ENCODE results near the gene EIF1AD. TPM values are rescaled to one million over a fixed set of nuclear protein-coding genes. Genes with fewer than 3 reads are reported as not detected.
"Not testable (repeated sequence)": the region's sequence is repeated elsewhere in the genome, so short reads cannot be mapped to it uniquely, and the experiment has no call there.

Gene EIF1AD
- total RNA-seq, 1 donor from 2014 or later: 34.9 TPM

DNA sequence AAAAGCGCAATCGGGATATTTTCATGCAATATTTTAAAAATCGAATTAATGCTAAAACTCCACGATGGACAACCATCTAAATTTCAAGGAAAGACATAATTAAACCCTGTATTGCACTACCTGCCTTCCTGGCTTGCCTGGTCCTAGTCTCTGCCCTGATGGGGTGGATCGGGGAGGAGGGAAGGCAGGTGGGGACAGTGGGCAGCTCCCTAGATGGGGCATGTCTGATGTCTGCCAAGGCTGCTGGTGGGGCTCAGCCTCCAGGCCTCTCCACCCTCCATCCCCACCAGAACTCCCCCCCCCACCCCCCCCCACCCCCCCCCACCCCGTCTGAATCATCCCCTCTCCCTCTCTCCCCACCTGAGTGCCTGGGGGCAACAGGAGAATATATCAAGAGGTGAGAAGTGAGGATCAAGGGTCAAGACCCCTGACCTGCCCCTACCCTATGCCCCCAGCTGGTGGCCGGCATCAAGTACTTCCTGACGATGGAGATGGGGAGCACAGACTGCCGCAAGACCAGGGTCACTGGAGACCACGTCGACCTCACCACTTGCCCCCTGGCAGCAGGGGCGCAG is 10.5 kb upstream of the EIF1AD start:
- no peak for DNase-seq (ENCODE audit: low spot score)
- H3K27ac Mint-ChIP-seq (ENCODE audit: unreplicated experiment): no peak overlapping the region
- H3K27me3 Mint-ChIP-seq (ENCODE audit: unreplicated experiment): peaks cover 16% of the 10 kb centered on the region
- H3K36me3 Mint-ChIP-seq (ENCODE audit: low read depth, unreplicated experiment): peaks cover 4% of the 10 kb centered on the region
- peaks cover 12% of the 10 kb centered on the region for H3K4me1 Mint-ChIP-seq (ENCODE audit: unreplicated experiment)
- H3K9me3 Mint-ChIP-seq (ENCODE audit: unreplicated experiment): no peaks in the 10 kb centered on the region
- TF ChIP-seq, protein P1, sequence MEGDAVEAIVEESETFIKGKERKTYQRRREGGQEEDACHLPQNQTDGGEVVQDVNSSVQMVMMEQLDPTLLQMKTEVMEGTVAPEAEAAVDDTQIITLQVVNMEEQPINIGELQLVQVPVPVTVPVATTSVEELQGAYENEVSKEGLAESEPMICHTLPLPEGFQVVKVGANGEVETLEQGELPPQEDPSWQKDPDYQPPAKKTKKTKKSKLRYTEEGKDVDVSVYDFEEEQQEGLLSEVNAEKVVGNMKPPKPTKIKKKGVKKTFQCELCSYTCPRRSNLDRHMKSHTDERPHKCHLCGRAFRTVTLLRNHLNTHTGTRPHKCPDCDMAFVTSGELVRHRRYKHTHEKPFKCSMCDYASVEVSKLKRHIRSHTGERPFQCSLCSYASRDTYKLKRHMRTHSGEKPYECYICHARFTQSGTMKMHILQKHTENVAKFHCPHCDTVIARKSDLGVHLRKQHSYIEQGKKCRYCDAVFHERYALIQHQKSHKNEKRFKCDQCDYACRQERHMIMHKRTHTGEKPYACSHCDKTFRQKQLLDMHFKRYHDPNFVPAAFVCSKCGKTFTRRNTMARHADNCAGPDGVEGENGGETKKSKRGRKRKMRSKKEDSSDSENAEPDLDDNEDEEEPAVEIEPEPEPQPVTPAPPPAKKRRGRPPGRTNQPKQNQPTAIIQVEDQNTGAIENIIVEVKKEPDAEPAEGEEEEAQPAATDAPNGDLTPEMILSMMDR (IDR thresholded peaks at IDR 0.05; ENCODE audit: unreplicated experiment): no peak
- H3K4me3 Mint-ChIP-seq (ENCODE audit: unreplicated experiment): no peak overlapping the region

DNA sequence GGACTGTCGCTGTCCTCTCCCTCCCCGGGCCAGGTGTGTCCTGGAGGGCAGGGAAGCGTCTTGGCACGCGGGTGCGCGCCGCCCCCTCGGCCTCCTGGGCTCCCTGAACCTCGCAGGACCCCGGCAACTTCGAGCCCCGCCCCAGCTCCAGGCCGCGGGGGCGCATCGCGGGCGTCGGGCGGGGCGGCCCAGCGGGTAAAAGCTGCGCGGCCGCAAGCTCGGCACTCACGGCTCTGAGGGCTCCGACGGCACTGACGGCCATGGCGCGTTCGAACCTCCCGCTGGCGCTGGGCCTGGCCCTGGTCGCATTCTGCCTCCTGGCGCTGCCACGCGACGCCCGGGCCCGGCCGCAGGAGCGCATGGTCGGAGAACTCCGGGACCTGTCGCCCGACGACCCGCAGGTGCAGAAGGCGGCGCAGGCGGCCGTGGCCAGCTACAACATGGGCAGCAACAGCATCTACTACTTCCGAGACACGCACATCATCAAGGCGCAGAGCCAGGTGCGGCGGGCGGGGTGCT is 9.9 kb upstream of the EIF1AD start, which contains the start of gene CST6:
CST6 (plus strand) TSS at position 224 of the 519 bp plus-strand sequence; CDS start at position 261, 37 bp downstream.
- peaks cover 12% of the 10 kb centered on the region for H3K4me1 Mint-ChIP-seq (ENCODE audit: unreplicated experiment)

DNA sequence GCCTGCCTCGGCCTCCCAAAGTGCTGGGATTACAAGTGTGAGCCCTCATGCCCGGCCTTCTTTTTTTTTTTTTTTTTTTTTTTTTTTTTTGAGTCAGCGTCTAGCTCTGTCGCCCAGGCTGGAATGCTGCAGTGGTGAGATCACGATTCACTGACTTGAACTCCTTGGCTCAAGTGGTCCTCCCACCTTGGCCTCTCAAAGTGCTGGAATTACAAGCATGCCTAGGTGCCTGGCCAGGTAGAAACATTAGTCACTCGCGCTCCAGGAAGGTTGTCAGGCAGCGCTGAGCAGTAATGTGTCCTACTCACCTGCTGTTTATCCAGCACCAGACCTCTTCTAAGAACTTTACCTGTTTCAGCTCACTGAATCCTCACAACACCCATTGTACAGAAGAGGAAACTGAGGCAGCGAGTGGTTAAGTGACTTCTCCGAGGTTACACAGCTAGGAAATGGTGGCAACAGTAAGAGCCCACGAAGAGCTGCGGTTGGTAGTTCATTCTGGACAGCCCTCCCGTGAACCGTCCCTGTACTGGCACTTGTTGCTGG is 9.4 kb upstream of the EIF1AD start:
- Mint-ChIP-seq H3K4me3 (ENCODE audit: unreplicated experiment) (no peak overlapping the region), H3K27ac (ENCODE audit: unreplicated experiment) (no peak overlapping the region), H3K9me3 (ENCODE audit: unreplicated experiment) (no peaks in the 10 kb centered on the region), H3K36me3 (ENCODE audit: low read depth, unreplicated experiment) (peaks cover 4% of the 10 kb centered on the region), H3K4me1 (ENCODE audit: unreplicated experiment) (peaks cover 12% of the 10 kb centered on the region), H3K27me3 (ENCODE audit: unreplicated experiment) (peaks cover 13% of the 10 kb centered on the region)
- no peak for DNase-seq (ENCODE audit: low spot score)
- TF ChIP-seq, protein P1 (IDR thresholded peaks at IDR 0.05; ENCODE audit: unreplicated experiment): no peak

More for the DNA sequence above, 9.9 kb upstream of the EIF1AD start, which contains the start of gene CST6:
- TF ChIP-seq, protein P1 (IDR thresholded peaks at IDR 0.05; ENCODE audit: unreplicated experiment): no peak
- no peak for DNase-seq (ENCODE audit: low spot score)
- H3K9me3 Mint-ChIP-seq (ENCODE audit: unreplicated experiment): no peaks in the 10 kb centered on the region
- H3K27ac Mint-ChIP-seq (ENCODE audit: unreplicated experiment): no peak within 1 kb of the TSS
- no peak within 1 kb of the TSS for H3K4me3 Mint-ChIP-seq (ENCODE audit: unreplicated experiment)
- peaks cover 4% of the 10 kb centered on the region for H3K36me3 Mint-ChIP-seq (ENCODE audit: low read depth, unreplicated experiment)
- peaks cover 16% of the 10 kb centered on the region for H3K27me3 Mint-ChIP-seq (ENCODE audit: unreplicated experiment)

DNA sequence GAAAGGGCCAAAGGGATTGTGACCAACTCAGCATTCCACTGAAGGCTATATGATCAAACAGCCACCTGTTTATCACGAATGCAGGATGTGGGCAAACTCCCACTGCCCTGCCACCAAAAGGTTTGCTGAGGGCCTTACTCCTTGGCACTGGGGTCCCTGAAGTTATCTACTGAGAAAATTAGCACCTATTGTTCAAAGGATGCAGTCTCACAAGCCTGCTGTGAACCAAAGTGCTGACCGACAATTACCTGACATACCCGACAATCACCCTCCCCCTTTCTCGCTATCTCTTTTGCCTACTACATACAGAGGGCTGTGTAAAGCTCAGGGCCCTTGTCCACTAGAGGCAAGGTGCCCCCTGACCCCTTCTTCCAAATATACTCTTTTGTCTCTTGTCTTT is 8.1 kb upstream of the EIF1AD start:
- H3K27ac Mint-ChIP-seq (ENCODE audit: unreplicated experiment): peak overlapping the region; percentile 42
- H3K9me3 Mint-ChIP-seq (ENCODE audit: unreplicated experiment); DNase-seq (ENCODE audit: low spot score); H3K36me3 Mint-ChIP-seq (ENCODE audit: low read depth, unreplicated experiment): not testable (repeated sequence)
- peaks cover 13% of the 10 kb centered on the region for H3K27me3 Mint-ChIP-seq (ENCODE audit: unreplicated experiment)
- H3K4me1 Mint-ChIP-seq (ENCODE audit: unreplicated experiment): peaks cover 12% of the 10 kb centered on the region
- peak overlapping the region; percentile 42 for H3K4me3 Mint-ChIP-seq (ENCODE audit: unreplicated experiment)

DNA sequence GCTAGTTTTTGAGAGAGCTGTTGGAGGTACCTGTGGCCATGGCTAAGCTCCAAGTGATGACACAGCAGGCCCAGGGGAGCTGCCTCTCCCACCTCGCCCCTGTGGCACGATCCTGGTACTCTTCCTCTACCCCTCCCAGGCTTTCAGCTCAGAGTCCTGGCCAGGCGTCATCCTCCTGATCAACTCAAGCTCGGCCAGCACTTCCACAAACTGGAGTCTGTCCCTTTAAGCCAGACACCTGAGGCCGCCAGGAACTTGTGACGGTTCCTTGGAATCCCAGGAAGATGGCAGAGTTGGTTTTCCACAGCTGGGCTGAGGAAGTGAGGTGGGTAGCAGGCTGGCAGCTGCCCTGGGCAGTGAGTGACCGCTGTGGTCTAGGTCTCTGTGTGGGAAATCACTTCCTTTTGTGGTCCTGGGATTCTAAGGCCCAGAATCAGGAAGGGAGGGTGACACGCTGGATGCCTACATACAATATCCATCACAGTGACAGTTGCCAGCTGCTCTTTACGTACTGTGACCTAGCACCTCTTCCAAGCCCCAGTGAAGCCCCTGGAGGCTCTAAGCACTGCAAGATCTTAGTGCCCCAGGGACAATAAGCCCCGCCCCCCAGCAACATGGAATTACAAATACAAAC is 6.6 kb upstream of the EIF1AD start:
- peaks cover 11% of the 10 kb centered on the region for H3K27me3 Mint-ChIP-seq (ENCODE audit: unreplicated experiment)
- H3K27ac Mint-ChIP-seq (ENCODE audit: unreplicated experiment): no peak overlapping the region
- no peak overlapping the region for H3K4me3 Mint-ChIP-seq (ENCODE audit: unreplicated experiment)
- H3K36me3 Mint-ChIP-seq (ENCODE audit: low read depth, unreplicated experiment): no peaks in the 10 kb centered on the region
- TF ChIP-seq, protein P1 (IDR thresholded peaks at IDR 0.05; ENCODE audit: unreplicated experiment): no peak
- peaks cover 12% of the 10 kb centered on the region for H3K4me1 Mint-ChIP-seq (ENCODE audit: unreplicated experiment)
- no peaks in the 10 kb centered on the region for H3K9me3 Mint-ChIP-seq (ENCODE audit: unreplicated experiment)
- DNase-seq (ENCODE audit: low spot score): no peak

All from endothelial cell (in vitro differentiated cells).